ENCODE data around the gene STUB1.

STUB1 gene

DNA sequence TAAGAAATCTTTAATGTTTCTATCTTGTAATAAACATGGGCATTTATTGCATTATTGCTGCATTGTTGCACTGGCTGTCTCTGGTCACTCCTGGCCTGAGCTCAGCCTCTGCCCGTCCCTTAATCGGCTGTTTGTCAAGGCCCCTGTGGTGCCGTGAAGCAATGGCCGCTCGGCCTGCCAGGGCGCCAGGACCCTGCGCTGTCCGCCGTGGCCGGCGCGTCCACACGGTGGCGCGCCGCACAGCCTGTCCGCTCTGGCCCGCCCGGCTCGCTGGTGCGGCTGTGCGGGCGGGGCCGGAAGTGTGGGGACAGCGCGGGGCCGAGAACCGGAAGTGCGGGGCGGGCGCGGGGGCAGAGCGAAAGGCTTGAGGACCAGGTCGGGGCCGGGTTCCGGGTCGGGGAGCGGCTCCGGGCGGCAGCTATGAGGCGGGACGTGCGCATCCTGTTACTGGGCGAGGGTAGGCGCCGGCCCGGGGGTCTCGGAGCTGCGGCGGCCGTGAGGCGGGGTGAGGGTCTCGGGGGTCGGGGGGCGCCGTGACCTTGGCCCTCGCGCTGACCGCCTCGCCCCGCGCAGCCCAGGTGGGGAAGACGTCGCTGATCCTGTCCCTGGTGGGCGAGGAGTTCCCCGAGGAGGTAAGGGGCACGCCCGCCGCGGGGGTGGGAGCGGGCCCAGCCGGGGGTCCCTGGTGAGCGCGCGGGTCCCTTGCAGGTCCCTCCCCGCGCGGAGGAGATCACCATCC, 12.3 kb upstream of the STUB1 start, which contains the start of gene RHOT2:
TSS of gene RHOT2 (plus strand) at position 353 of the 739 bp plus-strand sequence. CDS start at position 421, 68 bp downstream.
- DNase-seq: peak; percentile 97

DNA sequence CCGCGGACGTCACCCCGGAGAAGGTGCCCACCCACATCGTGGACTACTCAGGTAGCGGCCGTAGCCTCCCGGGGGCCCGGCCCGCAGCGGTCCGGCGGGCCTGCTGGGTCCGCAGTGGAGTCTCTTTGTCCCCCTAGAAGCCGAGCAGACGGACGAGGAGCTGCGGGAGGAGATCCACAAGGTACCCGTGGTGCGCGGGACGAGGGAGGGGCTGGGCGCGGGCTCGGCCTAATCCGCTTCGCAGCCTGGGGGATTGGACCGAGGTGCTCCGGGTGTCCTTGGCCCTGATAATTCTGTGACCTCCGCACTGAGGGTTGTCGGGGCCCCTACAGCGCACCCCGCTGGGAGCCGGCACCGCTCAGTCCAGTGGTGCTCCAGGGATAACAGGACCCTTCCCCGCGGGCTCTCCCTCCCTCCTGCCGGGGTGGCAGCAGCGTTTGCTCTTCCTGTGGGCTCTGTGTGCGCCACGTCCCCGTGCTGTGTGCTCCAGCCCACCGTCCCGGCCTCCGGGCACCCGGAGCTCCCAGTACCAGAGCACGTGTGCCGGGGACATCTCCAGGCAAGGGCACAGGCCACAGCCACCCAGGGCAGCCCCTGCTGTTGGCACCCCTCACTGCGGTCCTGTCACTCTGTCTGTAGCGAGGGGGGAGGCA, 11.6 kb upstream of the STUB1 start:
- DNase-seq: peak; percentile 26

DNA sequence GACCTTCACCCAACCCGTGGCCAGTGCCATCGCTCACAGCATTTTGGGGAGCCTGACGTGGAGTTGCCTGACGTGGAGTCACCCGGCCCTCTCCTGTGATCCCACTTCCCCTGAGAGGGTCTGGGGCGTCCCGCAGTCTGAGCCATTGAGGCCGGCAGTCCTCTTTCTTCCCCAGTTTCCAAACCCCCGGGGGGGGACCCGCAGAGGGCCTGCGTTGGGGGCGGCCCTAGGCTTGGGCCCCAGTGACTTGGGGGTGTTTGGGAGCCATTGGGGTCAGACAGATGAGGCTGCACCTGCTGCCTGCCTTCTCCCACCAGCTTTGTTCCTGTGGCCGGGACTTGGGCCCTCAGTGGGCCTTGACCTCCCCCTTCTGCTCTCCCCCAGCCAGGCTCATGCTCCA, 10.5 kb upstream of the STUB1 start:
- DNase-seq: no peak

DNA sequence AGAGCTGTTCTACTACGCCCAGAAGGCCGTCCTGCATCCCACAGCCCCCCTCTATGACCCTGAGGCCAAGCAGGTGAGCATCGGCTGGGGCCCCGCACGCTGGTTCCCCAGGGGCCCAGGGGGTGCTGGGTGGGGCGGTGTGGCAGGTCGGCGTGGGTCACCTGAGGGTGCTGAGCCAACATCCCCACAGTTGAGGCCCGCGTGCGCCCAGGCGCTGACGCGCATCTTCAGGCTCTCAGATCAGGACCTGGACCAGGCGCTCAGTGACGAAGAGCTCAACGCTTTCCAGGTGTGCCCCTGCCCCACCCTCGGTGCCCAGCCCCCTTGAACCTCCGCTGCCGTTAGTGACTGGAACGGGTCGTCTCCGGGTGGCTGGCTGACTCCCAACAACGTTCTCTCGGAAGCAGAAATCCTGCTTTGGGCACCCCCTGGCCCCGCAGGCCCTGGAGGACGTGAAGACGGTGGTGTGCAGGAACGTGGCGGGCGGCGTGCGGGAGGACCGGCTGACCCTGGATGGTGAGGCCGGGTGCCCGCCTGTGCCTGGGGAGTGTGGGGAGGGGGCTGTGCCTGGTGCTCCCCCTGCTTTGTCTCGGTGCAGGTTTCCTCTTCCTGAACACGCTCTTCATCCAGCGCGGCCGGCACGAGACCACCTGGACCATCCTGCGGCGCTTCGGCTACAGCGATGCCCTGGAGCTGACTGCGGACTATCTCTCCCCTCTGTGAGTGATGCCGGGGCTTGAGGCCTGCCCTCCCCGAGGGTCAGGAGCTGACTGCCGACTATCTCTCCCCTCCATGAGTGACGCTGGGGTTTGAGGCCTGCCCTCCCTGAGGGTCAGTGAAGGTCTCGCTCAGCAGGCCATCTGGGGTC, 9.5 kb upstream of the STUB1 start:
- DNase-seq: no peak

DNA sequence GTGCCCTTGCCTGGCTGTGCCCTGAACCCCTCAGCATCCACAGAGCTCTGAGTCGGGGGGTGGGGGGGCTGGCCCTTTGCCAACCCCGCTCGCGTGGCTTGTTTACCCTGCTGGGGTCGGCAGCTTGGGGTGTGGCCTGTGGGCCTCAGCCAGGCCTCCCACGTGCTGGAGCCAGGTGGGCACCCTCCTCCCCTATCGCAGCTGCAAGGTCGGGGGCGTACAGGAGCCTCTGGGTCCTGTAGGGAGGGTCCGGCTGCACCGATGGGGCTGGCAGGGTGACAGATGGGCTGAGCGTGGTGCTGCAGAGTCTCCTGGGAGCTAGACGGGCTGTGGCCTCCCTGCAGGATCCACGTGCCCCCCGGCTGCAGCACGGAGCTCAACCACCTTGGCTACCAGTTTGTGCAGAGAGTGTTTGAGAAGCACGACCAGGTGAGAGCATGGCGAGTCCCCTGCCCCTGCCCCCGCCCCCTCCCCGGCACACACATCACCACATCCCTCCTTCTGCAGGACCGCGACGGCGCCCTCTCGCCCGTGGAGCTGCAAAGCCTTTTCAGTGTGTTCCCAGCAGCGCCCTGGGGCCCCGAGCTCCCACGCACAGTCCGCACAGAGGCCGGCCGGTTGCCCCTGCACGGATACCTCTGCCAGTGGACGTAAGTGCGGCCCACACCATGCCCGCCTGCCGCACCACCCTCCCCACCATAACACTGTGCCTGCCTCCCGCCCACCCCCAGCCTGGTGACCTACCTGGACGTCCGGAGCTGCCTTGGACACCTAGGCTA, 8.7 kb upstream of the STUB1 start:
- no peak for DNase-seq

DNA sequence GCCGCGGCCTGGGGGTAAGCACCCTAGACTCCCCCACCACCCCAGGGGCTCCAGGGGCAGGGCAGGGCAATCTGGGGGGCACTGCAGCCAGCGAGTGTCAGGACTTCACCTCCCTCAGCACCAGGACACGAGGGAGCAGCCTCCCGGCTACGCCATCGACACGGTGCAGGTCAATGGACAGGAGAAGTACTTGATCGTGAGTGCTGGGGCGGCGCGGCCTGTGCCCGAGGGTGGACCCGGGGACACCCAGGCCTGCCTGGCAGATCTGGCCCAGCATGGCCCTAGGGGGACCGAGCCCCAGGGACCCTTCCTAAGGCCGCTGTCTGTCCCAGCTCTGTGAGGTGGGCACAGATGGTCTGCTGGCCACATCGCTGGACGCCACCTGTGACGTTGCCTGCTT, 7.8 kb upstream of the STUB1 start:
- no peak for DNase-seq

DNA sequence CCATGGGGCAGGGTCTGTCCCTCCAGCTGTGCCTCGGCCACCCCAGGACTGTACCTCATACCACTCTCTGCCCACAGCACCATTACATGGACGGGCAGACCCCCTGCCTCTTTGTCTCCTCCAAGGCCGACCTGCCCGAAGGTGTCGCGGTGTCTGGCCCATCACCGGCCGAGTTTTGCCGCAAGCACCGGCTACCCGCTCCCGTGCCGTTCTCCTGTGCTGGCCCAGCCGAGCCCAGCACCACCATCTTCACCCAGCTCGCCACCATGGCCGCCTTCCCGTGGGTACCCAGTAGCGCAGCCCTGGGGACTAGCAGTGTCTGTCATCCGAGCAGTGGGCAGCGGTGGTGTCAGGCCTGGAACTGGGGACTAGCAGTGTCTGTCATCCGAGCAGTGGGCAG, 7.4 kb upstream of the STUB1 start:
- DNase-seq: no peak

DNA sequence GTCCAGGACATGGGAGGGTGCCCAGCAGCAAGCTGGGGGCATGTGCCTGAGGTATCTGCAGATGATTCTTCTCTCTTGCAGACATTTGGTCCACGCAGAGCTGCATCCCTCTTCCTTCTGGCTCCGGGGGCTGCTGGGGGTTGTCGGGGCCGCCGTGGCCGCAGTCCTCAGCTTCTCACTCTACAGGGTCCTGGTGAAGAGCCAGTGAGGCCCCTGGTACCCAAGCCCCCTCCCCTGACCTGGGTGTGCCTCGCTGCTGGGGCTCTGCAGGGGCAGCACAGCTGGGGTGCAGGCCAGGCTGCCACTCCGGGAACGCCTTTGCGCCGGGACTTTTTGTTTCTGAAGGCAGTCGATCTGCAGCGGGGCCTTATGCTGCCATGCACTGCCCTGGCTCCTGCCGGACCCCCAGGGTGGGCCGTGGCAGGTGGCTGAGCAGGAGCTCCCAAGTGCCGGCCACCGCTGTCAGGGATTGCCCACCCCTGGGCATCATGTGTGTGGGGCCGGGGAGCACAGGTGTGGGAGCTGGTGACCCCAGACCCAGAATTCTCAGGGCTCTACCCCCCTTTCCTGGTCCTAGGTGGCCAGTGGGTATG, 6.7 kb upstream of the STUB1 start:
- no peak for DNase-seq

DNA sequence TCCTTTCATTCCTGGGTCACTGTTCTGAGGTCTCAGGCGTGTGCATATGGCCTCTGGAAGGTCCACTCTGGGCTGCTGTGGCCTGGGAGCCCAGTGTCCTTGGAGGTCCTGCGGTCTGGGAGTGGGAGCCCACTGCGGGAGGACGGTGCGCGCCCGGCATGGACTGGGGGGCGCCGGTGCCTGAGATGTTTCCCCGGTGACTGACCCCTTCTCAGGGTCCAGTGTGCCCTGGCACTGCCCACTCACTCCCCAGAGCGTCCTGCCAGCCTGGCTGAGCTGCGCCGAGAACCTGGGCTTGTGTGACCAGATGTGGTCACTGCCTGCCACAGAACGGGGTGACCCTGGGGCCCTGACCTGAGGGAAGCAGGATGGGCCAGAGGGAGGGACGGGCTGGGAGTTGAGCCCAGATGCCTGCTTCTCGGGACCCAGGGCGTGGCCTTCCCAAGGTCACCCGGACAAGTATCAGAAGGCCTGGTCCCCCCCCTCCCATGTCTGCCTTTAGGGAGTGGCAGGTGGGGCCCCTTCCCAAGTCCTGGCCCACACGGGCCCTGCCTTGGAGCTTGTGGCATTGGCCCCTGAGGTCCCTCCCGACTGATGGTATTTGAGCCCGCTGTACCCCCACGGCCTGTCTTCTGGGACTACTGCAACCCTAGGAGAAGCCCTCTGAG, 5.9 kb upstream of the STUB1 start:
- DNase-seq: no peak

DNA sequence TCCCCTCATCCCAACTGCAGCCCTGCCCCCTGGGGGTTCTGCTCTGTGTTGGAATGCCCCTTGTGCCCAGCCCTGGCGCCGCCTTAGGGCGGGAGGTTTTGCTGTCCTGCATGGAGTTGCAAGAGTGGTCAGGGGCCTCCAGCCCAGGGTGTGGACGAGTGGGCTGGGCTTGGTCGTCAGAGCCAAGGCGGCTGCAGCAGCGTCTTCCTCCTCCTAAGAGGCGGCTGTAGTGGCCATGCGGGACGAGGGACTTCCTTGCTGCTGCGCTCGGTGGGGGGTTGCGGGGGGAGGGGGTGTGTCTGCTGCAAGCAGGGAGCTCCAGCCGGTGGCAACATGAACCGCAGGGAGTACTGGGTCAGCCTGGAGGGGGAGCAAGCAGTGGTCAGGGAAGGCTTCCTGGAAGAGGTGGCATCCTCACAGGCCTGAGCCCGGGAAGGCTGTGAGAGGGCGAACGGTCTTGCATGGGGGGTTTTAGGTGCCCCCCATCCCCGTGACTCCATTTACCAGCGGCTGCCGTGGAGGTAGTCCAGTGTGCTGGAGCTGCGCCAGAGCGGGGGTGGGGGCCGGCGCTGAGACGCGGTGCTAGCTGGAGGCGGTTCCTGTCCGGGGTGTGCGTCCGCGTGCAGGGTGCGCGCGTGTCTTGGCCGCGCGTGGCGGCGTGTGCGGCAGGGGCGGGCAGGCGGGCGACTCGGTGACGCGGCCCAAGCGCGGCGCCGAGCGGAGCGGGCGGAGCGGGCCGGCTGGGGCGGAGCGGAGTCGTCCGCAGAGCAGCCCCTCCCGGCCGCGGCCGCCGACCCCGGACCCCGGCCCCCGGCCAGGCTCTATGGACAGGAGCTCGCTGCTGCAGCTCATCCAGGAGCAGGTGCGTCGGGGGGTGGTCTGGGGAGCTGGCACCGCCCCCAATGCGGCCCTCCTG, 5.0 kb upstream of the STUB1 start, which contains the start of gene RHBDL1:
TSS of gene RHBDL1 (plus strand) at position 704 of the 916 bp plus-strand sequence. CDS start at position 824, 120 bp downstream.
- peak; percentile 75 for DNase-seq

DNA sequence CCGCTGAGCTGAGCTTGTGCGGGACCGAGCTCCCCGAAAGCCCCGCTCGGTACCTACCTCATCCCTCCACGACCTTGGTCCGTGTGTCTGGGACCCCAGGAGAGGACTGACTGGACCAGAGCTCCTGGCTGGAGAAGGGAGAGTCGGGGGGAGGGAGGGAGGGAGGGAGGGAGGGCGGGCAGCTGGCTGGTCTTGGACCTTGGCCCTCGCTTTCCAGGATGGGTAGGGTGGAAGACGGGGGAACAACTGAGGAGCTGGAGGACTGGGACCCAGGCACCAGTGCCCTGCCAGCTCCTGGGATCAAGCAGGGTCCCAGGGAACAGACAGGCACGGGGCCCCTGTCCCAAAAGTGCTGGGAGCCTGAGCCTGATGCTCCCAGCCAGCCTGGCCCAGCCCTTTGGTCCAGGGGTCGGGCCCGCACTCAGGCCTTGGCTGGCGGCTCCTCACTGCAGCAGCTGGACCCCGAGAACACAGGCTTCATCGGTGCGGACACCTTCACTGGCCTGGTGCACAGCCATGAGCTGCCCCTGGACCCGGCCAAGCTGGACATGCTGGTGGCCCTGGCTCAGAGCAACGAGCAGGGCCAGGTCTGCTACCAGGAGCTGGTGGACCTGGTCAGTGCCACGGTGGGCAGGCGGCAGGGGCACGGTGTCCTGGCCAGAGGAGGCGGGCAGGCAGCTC, 4.2 kb upstream of the STUB1 start:
- no peak for DNase-seq

DNA sequence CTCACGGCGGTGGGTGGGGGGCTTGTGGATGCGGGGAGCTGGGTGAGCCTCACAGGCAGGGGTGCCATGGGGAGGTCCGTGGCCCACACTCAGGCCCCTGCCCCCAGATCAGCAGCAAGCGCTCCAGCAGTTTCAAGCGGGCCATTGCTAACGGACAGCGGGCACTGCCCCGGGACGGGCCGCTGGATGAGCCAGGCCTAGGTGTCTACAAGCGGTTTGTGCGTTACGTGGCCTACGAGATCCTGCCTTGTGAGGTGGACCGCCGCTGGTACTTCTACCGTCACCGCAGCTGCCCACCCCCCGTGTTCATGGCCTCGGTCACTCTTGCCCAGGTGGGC, 3.7 kb upstream of the STUB1 start:
- no peak for DNase-seq

DNA sequence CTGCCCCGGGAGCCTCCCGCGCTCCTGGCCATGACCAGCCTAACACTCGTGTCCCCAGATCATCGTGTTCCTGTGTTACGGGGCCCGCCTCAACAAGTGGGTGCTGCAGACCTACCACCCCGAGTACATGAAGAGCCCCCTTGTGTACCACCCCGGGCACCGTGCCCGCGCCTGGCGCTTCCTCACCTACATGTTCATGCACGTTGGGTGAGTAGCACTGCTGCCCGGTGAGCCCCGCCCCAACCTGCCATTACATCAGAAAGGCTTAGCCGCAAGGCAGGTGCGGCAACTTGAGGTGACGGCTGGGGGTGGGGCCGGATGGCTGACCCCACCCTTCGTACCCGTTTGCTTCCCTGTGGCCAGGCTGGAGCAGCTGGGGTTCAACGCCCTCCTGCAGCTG, 3.3 kb upstream of the STUB1 start:
- DNase-seq: peak; percentile 94

DNA sequence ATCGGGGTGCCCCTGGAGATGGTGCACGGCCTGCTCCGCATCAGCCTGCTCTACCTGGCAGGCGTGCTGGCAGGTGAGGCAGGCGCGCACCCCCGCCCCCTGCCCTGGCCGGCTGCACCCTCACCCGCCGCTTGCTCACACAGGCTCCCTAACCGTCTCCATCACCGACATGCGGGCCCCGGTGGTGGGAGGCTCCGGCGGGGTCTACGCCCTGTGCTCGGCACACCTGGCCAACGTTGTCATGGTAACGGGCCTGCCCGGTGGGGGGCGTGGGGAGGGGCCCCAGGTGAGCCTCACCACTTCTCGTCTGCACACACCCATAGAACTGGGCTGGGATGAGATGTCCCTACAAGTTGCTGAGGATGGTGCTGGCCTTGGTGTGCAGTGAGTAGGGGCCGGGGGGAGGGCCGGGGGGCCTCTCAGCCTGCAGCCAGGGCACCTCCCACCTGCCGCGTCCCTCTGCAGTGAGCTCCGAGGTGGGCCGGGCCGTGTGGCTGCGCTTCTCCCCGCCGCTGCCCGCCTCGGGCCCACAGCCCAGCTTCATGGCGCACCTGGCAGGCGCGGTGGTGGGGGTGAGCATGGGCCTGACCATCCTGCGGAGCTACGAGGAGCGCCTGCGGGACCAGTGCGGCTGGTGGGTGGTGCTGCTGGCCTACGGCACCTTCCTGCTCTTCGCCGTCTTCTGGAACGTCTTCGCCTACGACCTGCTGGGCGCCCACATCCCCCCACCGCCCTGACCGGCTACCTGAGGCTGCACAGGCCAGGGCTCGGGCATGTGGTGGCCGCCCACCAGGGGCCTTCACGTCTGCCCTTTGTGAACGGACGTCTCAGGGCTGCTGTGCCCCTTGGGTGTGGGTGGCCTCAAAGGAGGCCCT, 2.7 kb upstream of the STUB1 start:
- peak; percentile 90 for DNase-seq

DNA sequence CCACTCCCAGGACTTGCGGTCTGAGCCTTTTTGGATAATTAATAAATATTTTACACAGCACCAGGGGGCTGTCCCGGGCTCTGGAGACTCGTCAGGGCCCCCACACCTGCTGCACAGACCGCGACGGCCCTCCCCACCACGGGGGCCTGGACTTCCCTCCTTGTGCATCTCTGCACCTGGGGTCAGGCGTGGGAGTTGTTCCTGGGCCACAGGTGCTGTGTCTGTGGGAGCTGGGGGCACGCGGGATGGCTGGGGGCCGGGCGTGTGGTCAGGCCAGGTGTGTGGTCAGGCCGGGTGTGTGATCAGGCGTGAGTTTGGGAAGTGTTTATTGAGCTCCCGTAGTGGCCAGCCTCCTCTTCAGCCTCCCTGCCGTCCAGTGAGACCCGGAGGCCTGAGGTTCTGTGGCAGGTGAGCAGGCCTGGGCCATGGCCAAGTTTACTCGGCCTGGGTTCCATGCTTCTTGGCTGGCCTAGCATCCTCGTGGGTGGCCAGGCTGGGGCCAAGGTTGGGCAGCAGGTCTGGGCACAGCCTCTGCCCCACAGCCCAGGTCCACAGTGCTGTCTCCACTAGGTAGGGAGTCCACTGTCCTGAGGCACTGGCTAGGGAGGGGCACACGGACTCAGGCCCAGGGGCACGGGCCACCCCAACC, 1.9 kb upstream of the STUB1 start:
- peak; percentile 36 for DNase-seq

DNA sequence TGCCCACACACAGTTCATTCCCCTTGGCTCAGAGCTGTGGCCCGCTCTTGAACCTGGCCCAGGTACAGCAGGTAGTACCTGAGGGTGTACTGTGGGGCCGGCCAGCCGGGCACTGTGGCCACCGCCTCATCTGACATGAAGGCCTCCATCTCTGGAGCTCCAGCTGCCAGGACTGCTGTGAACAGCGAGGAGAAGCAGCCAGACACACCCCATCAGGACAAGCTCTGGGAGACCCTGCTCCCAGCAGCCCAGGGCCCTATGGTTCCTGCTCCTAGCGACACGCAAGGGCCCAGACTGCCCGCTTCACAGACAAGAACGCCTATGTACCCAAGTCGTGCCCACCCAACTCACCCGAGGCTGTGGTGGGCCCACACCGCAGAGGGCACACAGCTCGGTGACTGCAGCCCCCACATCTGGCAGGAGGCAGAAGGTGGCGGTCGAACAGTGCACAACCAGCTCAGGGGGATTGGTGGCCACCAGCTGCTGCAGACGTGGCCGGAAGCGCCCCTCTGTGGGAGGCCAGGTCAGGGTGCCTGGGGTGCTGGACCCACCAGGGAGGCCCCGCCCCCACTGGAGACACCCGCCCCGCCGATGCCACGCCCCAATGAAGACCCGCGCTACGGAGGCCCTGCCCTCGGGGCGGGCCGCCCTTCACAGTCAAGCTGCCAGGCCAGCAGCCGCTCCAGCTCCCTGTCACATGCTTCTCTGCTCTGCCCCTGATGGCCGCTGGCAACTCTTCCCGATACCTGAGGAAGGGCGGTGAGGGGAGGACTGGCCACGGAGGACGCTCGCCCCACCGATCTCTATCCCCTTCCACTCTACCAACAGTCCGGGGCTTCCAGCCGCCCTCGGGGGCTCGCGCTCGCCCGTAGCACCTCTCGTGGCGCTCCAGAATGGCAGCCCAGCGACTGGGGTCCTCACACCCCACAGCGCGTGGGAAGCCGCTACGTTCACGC, 1.1 kb upstream of the STUB1 start:
- peak; percentile 92 for DNase-seq

DNA sequence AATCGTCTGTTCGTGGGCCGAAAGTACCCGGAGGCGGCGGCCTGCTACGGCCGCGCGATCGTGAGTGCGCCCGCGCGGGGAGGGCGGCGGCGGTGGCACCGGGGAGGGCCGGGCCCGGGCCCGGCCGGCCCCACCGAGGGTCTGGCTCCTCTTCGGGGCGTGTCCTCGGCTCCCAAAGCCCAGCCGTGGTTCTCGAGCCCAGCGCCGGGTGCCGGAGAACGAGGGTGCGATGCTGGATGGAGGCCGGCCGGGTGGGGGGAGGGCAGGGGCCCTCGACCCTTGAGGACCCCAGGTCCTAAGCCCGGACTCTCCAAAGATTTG, 375 bp downstream of the STUB1 start:
- no peak for DNase-seq

Data from NCI-H69 (cell line).